Neural cell (in vitro differentiated cells): ENCODE results near the gene LANCL2. TPM values are rescaled to one million over a fixed set of nuclear protein-coding genes. Genes with fewer than 3 reads are reported as not detected.

Experiments
- H2AFZ ChIP-seq: fragments of 200-600, 300-800 bp; sonication (generic), shearing (Covaris generic); 2 replicates; pipeline ENCODE4 v1.6.0; 2014; ENCODE audit warnings: low read depth, mild to moderate bottlenecking, antibody characterized with exemption, low read length, moderate library complexity
- H3F3A ChIP-seq: fragments of 200-600 bp; shearing (Covaris generic); 2 replicates; pipeline ENCODE4 v1.6.1; 2016; ENCODE audit warnings: mild to moderate bottlenecking, moderate library complexity, mixed read lengths, antibody characterized with exemption, low read length; ENCODE audit not compliant: insufficient read depth, poor library complexity, severe bottlenecking
- H3K27ac ChIP-seq: fragments of 200-600, 300-800 bp; sonication (generic), shearing (Covaris generic); 2 replicates; pipeline ENCODE4 v1.5.1; 2014; ENCODE audit warnings: mild to moderate bottlenecking, low read length, moderate library complexity
- H3K27me3 ChIP-seq: fragments of 300-800, 200-600 bp; sonication (generic), shearing (Covaris generic); 2 replicates; pipeline ENCODE4 v1.6.0; 2014; ENCODE audit warnings: mild to moderate bottlenecking, low read depth, low read length, moderate library complexity; ENCODE audit not compliant: insufficient read depth
- H3K36me3 ChIP-seq: fragments of 300-800, 200-600 bp; sonication (generic), shearing (Covaris generic); 2 replicates; pipeline ENCODE4 v1.5.1; 2014; ENCODE audit warnings: mild to moderate bottlenecking, antibody characterized with exemption, low read length, moderate library complexity; ENCODE audit not compliant: insufficient read depth
- H3K4me2 ChIP-seq: fragments of 300-800, 200-600 bp; sonication (generic), shearing (Covaris generic); 2 replicates; pipeline ENCODE4 v1.6.0; 2014; ENCODE audit warnings: mild to moderate bottlenecking, low read length
- H3K4me3 ChIP-seq: fragments of 300-800, 200-600 bp; sonication (generic), shearing (Covaris generic); 2 replicates; pipeline ENCODE4 v1.5.1; 2014; ENCODE audit warnings: mild to moderate bottlenecking, low read length, moderate library complexity
- H3K79me2 ChIP-seq: fragments of 200-600 bp; shearing (Covaris generic); replicated peaks from 2 replicates; pipeline ENCODE4 v1.6.0; 2014; ENCODE audit warnings: mild to moderate bottlenecking, low read length, moderate library complexity; ENCODE audit not compliant: insufficient read depth
- H3K9ac ChIP-seq: fragments of 300-800, 200-600 bp; sonication (generic), shearing (Covaris generic); 2 replicates; pipeline ENCODE4 v1.6.1; 2016; ENCODE audit warnings: mild to moderate bottlenecking, low read length, mixed read lengths
- H3K9me2 ChIP-seq: fragments of 200-600 bp; shearing (Covaris generic); 2 replicates; pipeline ENCODE4 v1.6.1; 2016; ENCODE audit warnings: mild to moderate bottlenecking, low read length, mixed read lengths; ENCODE audit not compliant: insufficient read depth
- H3K9me3 ChIP-seq: fragments of 200-600, 300-800 bp; sonication (generic), shearing (Covaris generic); 2 replicates; pipeline ENCODE4 v1.6.1; 2016; ENCODE audit warnings: mild to moderate bottlenecking, mixed run types, low read length, moderate library complexity, mixed read lengths
- H4K20me1 ChIP-seq: fragments of 200-600 bp; shearing (Covaris generic); 2 replicates; pipeline ENCODE4 v1.6.1; 2016; ENCODE audit warnings: mild to moderate bottlenecking, mixed run types; ENCODE audit not compliant: insufficient read depth
- CTCF ChIP-seq: fragments of 450-650 bp; IDR thresholded peaks from 2 replicates; pipeline ENCODE4 v1.5.1; 2014; ENCODE audit warnings: antibody characterized with exemption, mild to moderate bottlenecking, moderate library complexity; ENCODE audit not compliant: poor library complexity, severe bottlenecking
- EP300 ChIP-seq: fragments of 450-650 bp; conservative IDR thresholded peaks from 2 replicates; pipeline ENCODE4 v1.6.1; 2014; ENCODE audit warnings: antibody characterized with exemption, mild to moderate bottlenecking, moderate library complexity; ENCODE audit not compliant: poor library complexity, severe bottlenecking
- EZH2 ChIP-seq: fragments of 200-600, 300-800 bp; shearing (Covaris generic), sonication (generic); IDR thresholded peaks from 2 replicates; pipeline ENCODE4 v1.6.1; 2014; ENCODE audit warnings: antibody characterized with exemption, low read length, borderline replicate concordance, mild to moderate bottlenecking; ENCODE audit not compliant: insufficient read depth, poor library complexity, severe bottlenecking
- MXI1 ChIP-seq: fragments of 450-650 bp; conservative IDR thresholded peaks from 2 replicates; pipeline ENCODE4 v1.6.1; 2014; ENCODE audit warnings: antibody characterized with exemption, mild to moderate bottlenecking; ENCODE audit not compliant: poor library complexity, severe bottlenecking
- POLR2AphosphoS5 ChIP-seq: IDR thresholded peaks from 2 replicates; pipeline ENCODE4 v1.6.1; 2012
- RAD21 ChIP-seq: fragments of 450-650 bp; conservative IDR thresholded peaks from 2 replicates; pipeline ENCODE4 v1.6.1; 2014; ENCODE audit warnings: antibody characterized with exemption, mild to moderate bottlenecking, moderate library complexity
- REST ChIP-seq: IDR thresholded peaks from 2 replicates; pipeline ENCODE4 v1.6.1; 2012; ENCODE audit warnings: borderline replicate concordance
- SMC3 ChIP-seq: fragments of 450-650 bp; conservative IDR thresholded peaks from 2 replicates; pipeline ENCODE4 v1.6.1; 2014; ENCODE audit warnings: antibody characterized with exemption, mild to moderate bottlenecking, moderate library complexity; ENCODE audit not compliant: poor library complexity
- TAF1 ChIP-seq: IDR thresholded peaks from 2 replicates; pipeline ENCODE4 v1.6.1; 2012; ENCODE audit warnings: low read depth
- polyA plus RNA-seq: library from polyadenylated mRNA; depleted of rRNA; stranded (reverse); fragments of >200 nt; gene quantifications from 2 replicates; pipeline ENCODE4 v1.2.3, GENCODE V29; 2014

The LANCL2 gene
- polyA plus RNA-seq, 1 donor from 2014 or later: 51.2 TPM

- Histone ChIP-seq H3K79me2 (no peaks in the 10 kb centered on the region), H4K20me1 (no peaks in the 10 kb centered on the region), H2AFZ (no peak overlapping the region), H3K4me3 (no peak overlapping the region), H3K36me3 (no peaks in the 10 kb centered on the region), H3K27me3 (no peaks in the 10 kb centered on the region), H3F3A (no peaks in the 10 kb centered on the region), H3K4me2 (no peak overlapping the region), H3K9me2 (no peaks in the 10 kb centered on the region), H3K9ac (no peak overlapping the region), H3K9me3 (no peaks in the 10 kb centered on the region), H3K27ac (no peak overlapping the region)
- no peak for TF ChIP-seq EP300
- TF ChIP-seq EZH2: no peak
- no peak for TF ChIP-seq SMC3
- no peak for TF ChIP-seq POLR2AphosphoS5
- TF ChIP-seq REST: no peak
- TF ChIP-seq CTCF: no peak
- no peak for TF ChIP-seq RAD21
- TF ChIP-seq MXI1: no peak
- TF ChIP-seq TAF1: no peak
Measured at GRCh38 chr7:55449205-55449991, 84.3 kb downstream of the LANCL2 start.

GRCh38 chr7:55449992-55450535, 84.9 kb downstream of the LANCL2 start:
- no peak overlapping the region for H3K4me2 ChIP-seq
- TF ChIP-seq MXI1 (no peak), EP300 (no peak), TAF1 (no peak), POLR2AphosphoS5 (no peak), REST (no peak), EZH2 (no peak), RAD21 (no peak), CTCF (no peak), SMC3 (no peak)
- no peaks in the 10 kb centered on the region for H3F3A ChIP-seq
- no peak overlapping the region for H3K9ac ChIP-seq
- H3K27ac ChIP-seq: no peak overlapping the region
- no peaks in the 10 kb centered on the region for H4K20me1 ChIP-seq
- H3K79me2 ChIP-seq: no peaks in the 10 kb centered on the region
- H3K9me3 ChIP-seq: no peaks in the 10 kb centered on the region
- no peaks in the 10 kb centered on the region for H3K9me2 ChIP-seq
- no peak overlapping the region for H3K4me3 ChIP-seq
- no peaks in the 10 kb centered on the region for H3K36me3 ChIP-seq
- no peaks in the 10 kb centered on the region for H3K27me3 ChIP-seq
- H2AFZ ChIP-seq: no peak overlapping the region
